Smooth muscle cell (in vitro differentiated cells): ENCODE results near the gene YTHDC1. TPM values are rescaled to one million over a fixed set of nuclear protein-coding genes. Genes with fewer than 3 reads are reported as not detected.
"Not testable (repeated sequence)": the region's sequence is repeated elsewhere in the genome, so short reads cannot be mapped to it uniquely, and the experiment has no call there.

Source experiments
- DNase-seq: peaks from one replicate; lab custom pipeline; 2025; ENCODE audit not compliant: unreplicated experiment; lab: John Stamatoyannopoulos, UW
- H2AFZ ChIP-seq: fragments of 200-600 bp; sonication (generic); 2 replicates; pipeline ENCODE4 v1.6.0; 2016; ENCODE audit warnings: antibody characterized with exemption, low read depth, mild to moderate bottlenecking
- H3F3A ChIP-seq: fragments of 200-600 bp; sonication (generic); 2 replicates; pipeline ENCODE4 v1.6.0; 2017; ENCODE audit warnings: antibody characterized with exemption, low read depth
- H3K27ac ChIP-seq: fragments of 200-600 bp; sonication (generic); 2 replicates; pipeline ENCODE4 v1.5.1; 2016; ENCODE audit warnings: low read depth, mild to moderate bottlenecking
- H3K27me3 ChIP-seq: fragments of 200-600 bp; sonication (generic); 2 replicates; pipeline ENCODE4 v1.6.1; 2016; ENCODE audit warnings: low read depth, mild to moderate bottlenecking
- H3K36me3 ChIP-seq: fragments of 200-600 bp; sonication (generic); 2 replicates; pipeline ENCODE4 v1.5.1; 2016; ENCODE audit warnings: low read depth
- H3K4me1 ChIP-seq: fragments of 200-600 bp; sonication (generic); 2 replicates; pipeline ENCODE4 v1.5.1; 2016; ENCODE audit warnings: low read depth
- H3K4me2 ChIP-seq: fragments of 200-600 bp; sonication (generic); 2 replicates; pipeline ENCODE4 v1.6.0; 2016; ENCODE audit warnings: mild to moderate bottlenecking
- H3K4me3 ChIP-seq: fragments of 200-600 bp; sonication (generic); 2 replicates; pipeline ENCODE4 v1.5.1; 2016; ENCODE audit warnings: mild to moderate bottlenecking
- H3K79me2 ChIP-seq: fragments of 200-600 bp; sonication (generic); 2 replicates; pipeline ENCODE4 v1.6.0; 2016; ENCODE audit warnings: low read depth, mild to moderate bottlenecking
- H3K9ac ChIP-seq: fragments of 200-600 bp; sonication (generic); 2 replicates; pipeline ENCODE4 v1.6.0; 2016; ENCODE audit warnings: low read depth
- H3K9me3 ChIP-seq: fragments of 200-600 bp; sonication (generic); replicated peaks from 2 replicates; pipeline ENCODE4 v1.5.1; 2016; ENCODE audit warnings: low read depth
- H4K20me1 ChIP-seq: fragments of 200-600 bp; sonication (generic); 2 replicates; pipeline ENCODE4 v1.6.0; 2016; ENCODE audit warnings: low read depth
- CTCF ChIP-seq: fragments of 200-600 bp; sonication (generic); IDR thresholded peaks from 2 replicates; pipeline ENCODE4 v1.5.1; 2017; ENCODE audit warnings: borderline replicate concordance, mild to moderate bottlenecking, antibody characterized with exemption; ENCODE audit not compliant: insufficient read depth, poor library complexity, severe bottlenecking
- WGBS: methylation state at CpG from one replicate; pipeline ENCODE4 v1.1.7; 2016; ENCODE audit warnings: low lambda C conversion rate; 5-methylcytosine and 5-hydroxymethylcytosine counted together
- polyA plus RNA-seq: library from polyadenylated mRNA; unstranded; fragments of >200 nt; fragmentation: Nextera tagmentation; extraction: Ambion mirVana; gene quantifications from 2 replicates; pipeline ENCODE4 v1.2.1, GENCODE V29; 2016
- total RNA-seq: library from RNA; depleted of rRNA; stranded (reverse); fragments of >200 nt; gene quantifications from 2 replicates; pipeline ENCODE4 v1.2.3, GENCODE V29; 2014

Gene YTHDC1
- total and polyA plus RNA-seq, 2 experiments from 2014 or later: 34.3 to 59.1 TPM

GRCh38 chr4:68288393-68288740 is 61.5 kb downstream of the YTHDC1 start:
- no peak for TF ChIP-seq CTCF
- Histone ChIP-seq H3K27ac (no peak overlapping the region), H3K79me2 (no peaks in the 10 kb centered on the region), H3F3A (no peaks in the 10 kb centered on the region), H3K9me3 (no peaks in the 10 kb centered on the region), H3K4me3 (no peak overlapping the region), H4K20me1 (no peaks in the 10 kb centered on the region), H2AFZ (no peak overlapping the region), H3K27me3 (no peaks in the 10 kb centered on the region), H3K9ac (no peak overlapping the region), H3K36me3 (no peaks in the 10 kb centered on the region), H3K4me1 (no peaks in the 10 kb centered on the region), H3K4me2 (no peak overlapping the region)
- DNase-seq: no peak
- WGBS: 62% methylated on average over 2 of the region's 2 CpGs

- Histone ChIP-seq H4K20me1 (no peaks in the 10 kb centered on the region), H3K4me3 (no peak overlapping the region), H3F3A (no peaks in the 10 kb centered on the region), H3K79me2 (no peaks in the 10 kb centered on the region), H3K4me2 (no peak overlapping the region), H2AFZ (no peak overlapping the region), H3K9ac (no peak overlapping the region), H3K9me3 (no peaks in the 10 kb centered on the region), H3K27me3 (no peaks in the 10 kb centered on the region), H3K27ac (no peak overlapping the region), H3K36me3 (no peaks in the 10 kb centered on the region), H3K4me1 (no peaks in the 10 kb centered on the region)
- no peak for DNase-seq
- no peak for TF ChIP-seq CTCF
- WGBS: 79% methylated on average over 3 of the region's 3 CpGs
These were observed 62.0 kb downstream of the YTHDC1 start for GRCh38 chr4:68287704-68288392.

GRCh38 chr4:68283714-68284113 is 66.2 kb downstream of the YTHDC1 start:
- no peak for TF ChIP-seq CTCF
- WGBS: 83% methylated on average over 3 of the region's 3 CpGs
- Histone ChIP-seq H3K79me2 (no peaks in the 10 kb centered on the region), H3K27ac (no peak overlapping the region), H4K20me1 (no peaks in the 10 kb centered on the region), H3K36me3 (no peaks in the 10 kb centered on the region), H3K4me3 (no peak overlapping the region), H3K4me2 (no peak overlapping the region), H3K9me3 (no peaks in the 10 kb centered on the region), H3F3A (no peaks in the 10 kb centered on the region), H3K9ac (no peak overlapping the region), H3K4me1 (no peaks in the 10 kb centered on the region), H3K27me3 (no peaks in the 10 kb centered on the region), H2AFZ (no peak overlapping the region)
- no peak for DNase-seq

- no peak overlapping the region for H2AFZ ChIP-seq
- no peaks in the 10 kb centered on the region for H3K36me3 ChIP-seq
- no peaks in the 10 kb centered on the region for H3K9me3 ChIP-seq
- no peaks in the 10 kb centered on the region for H3F3A ChIP-seq
- H4K20me1 ChIP-seq: no peaks in the 10 kb centered on the region
- TF ChIP-seq CTCF: no peak
- H3K27me3 ChIP-seq: no peaks in the 10 kb centered on the region
- no peak for DNase-seq
- H3K4me1 ChIP-seq: no peaks in the 10 kb centered on the region
- no peaks in the 10 kb centered on the region for H3K79me2 ChIP-seq
- H3K4me3 ChIP-seq: no peak overlapping the region
- H3K4me2 ChIP-seq: no peak overlapping the region
- H3K9ac ChIP-seq: no peak overlapping the region
- no peak overlapping the region for H3K27ac ChIP-seq
- WGBS: 95% methylated on average over 2 of the region's 2 CpGs
These were observed 66.8 kb downstream of the YTHDC1 start for GRCh38 chr4:68283095-68283494.

- H3K9me3 ChIP-seq, H3K9ac ChIP-seq, H3K79me2 ChIP-seq, H3F3A ChIP-seq, H3K4me1 ChIP-seq, H3K27me3 ChIP-seq, H4K20me1 ChIP-seq, H3K27ac ChIP-seq, DNase-seq, H3K4me3 ChIP-seq, H3K4me2 ChIP-seq, H3K36me3 ChIP-seq: not testable (repeated sequence)
- peak overlapping the region; percentile 19 for H2AFZ ChIP-seq
- WGBS: 57% methylated on average over 10 of the region's 10 CpGs
These were observed 67.8 kb downstream of the YTHDC1 start for GRCh38 chr4:68281796-68282740.
